Activated CD8-positive, alpha-beta memory T cell treated with anti-CD3 and anti-CD28 coated beads, Interleukin-2, amount 50 U/mL, for 1 hour (primary cell): ENCODE results near the gene RAB17.

Experiments used
- DNase-seq: peaks from one replicate; pipeline ENCODE4 v3.0.0-alpha.2; 2020; ENCODE audit errors: extremely low read depth

Gene RAB17

GRCh38 chr2:237564526-237565131 is 25.9 kb downstream of the RAB17 start:
- DNase-seq: no peak

DNA sequence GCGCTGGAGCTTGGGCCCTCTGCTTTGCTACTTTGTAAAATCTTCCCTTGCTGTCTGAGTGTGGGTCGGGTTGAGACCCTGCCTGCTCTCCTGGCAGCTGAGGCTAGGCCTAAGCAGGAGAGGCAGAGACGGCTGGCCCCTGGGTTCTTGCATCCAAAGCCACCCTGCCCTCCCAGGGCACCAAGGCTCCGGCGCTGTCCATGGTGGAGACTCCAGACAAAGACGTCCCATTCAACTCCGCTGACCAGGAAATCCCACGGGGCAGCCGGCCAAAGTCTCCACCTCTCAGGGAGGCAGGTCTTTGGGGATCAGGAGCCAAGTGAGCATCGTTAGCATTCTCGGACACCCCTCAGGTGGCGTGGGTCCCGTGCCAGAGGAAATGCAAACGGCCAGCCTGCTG is 26.7 kb downstream of the RAB17 start:
- DNase-seq: no peak

DNA sequence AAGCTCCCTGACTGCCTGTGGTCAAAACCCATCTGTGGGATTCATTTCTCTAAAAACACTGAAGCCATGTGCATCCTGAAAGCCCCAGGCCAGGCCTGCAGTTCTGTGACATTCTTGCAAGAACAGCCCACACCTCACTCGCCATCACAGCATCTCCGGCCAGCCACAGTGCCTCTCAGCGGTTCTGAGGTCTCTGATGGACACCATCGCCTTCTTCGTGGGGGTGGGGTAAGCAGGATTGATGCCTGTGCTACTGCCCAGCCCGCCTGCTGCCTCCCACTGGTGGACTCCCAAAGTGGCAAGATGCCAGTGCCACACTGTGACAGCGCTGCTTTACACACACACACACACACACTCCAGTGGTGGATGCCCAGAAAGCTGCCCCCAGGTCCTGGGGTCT is 29.3 kb downstream of the RAB17 start:
- DNase-seq: no peak

- DNase-seq: no peak
Measured at GRCh38 chr2:237558961-237559641, 31.4 kb downstream of the RAB17 start.

GRCh38 chr2:237557633-237558015 is 32.9 kb downstream of the RAB17 start:
- no peak for DNase-seq

DNA sequence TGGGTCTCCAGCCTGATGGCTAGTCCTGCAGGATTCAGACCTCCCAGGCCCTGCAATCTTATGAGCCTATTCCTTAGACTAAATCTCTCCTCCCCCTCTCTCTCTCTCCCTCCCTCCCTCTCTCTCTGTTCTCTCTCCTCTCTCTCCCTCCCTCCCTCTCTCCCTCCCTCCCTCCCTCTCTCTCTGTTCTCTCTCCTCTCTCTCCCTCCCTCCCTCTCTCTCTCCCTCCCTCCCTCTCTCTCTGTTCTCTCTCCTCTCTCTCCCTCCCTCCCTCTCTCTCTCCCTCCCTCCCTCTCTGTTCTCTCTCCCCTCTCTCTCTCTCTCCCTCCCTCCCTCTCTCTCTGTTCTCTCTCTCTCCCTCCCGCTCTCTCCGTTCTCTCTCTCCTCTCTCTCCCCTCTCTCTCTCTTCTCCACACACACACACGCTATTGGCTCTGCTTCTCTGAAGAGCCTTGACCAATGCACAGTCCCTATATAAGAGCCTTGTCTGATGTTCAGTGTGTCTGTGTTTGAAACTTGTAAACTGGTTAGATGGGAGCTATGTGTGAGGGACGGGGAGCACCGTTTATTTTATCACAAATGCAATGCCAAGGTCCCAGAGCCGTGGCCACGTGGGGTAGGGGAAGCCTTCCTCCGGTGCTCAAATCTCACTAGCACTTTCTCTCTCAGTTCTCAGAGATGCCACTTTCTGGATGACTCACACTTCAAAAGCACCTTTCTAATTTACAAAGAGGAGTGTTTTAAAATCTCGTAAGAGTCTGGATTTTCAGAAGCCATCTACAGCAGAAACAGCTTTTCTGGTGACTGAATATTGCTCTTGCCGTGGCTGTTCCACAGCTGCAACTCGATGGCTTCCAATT is 33.5 kb downstream of the RAB17 start:
- no peak for DNase-seq

DNA sequence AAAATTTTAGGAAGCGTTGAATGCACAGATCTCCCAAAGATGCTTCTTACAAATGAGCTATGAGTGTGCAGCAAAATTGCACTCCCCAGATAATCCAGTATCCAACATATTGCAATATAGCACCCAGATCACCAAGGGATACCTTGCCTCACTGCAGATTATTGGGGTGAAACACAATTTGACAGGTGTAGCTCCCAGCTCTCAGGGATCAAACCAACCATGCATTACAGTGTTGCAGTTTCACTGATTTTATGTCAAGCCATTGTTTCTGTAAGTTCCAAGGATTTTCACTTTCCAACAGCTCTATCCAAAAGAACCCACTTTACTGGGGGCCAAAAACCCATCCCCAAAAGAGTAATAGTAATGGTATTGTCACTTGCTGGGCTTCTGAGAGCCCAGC is 35.0 kb downstream of the RAB17 start:
- DNase-seq: no peak

DNA sequence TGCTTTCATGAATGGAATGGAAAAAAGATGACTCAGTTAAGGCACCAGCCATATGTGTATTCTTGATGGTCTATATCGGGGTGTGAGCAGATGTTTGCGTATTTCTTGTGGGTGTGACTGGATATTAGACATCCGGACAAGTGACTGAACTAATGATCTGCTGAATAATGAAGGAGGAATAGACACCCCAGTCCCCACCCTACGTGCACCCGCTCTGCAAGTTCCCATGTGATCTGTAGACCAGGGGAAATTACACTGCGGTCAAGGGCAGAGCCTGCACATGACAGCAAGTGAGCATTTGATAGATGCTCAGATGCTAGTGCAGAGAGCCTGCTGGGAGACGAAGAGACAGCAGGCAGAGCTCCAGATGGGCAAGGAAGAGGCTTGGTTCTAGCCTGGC is 36.6 kb downstream of the RAB17 start:
- DNase-seq: no peak

DNA sequence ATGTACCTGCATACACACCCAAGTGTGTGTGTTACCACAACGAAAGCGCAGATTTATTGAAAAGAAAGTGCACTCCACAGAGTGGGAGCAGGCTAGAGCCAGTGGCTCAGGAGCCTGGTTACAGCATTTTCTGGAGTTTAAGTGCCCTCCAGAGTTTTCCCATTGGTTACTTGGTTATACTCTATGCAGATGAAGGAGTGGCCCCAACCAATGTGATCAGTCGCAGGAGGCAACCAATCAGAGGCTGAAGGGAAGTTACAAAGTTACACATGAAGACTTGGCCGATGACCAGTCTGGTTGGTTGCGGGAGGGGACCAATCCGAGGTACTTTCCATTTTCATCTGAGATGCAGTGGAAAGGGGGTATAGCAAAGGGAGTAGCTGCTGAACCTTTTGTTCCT is 37.6 kb downstream of the RAB17 start:
- DNase-seq: no peak

GRCh38 chr2:237551071-237551574 is 39.4 kb downstream of the RAB17 start:
- DNase-seq: no peak

GRCh38 chr2:237549643-237550415 is 40.7 kb downstream of the RAB17 start:
- no peak for DNase-seq

DNA sequence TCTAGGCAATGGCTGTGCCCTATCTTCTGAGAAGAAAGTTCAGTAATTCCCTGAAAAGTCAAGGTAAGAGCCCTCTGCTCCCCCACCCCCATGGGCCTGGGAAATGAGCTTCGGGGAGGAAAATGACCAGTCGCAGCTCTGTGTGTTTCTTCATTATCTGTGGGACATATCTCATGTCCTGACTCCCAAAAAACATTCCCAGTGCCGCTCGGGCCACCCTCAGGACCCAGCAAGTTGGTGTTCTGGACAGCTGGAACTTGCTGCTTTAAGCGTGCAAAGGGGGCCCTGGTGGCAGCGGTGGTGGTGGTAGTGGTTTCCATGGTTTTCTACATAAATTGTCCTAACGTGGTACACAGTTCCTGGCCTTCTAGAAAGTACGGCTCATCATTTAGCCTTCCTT is 41.3 kb downstream of the RAB17 start:
- no peak for DNase-seq

GRCh38 chr2:237547841-237548416 is 42.6 kb downstream of the RAB17 start:
- DNase-seq: no peak

- DNase-seq: no peak
Measured at GRCh38 chr2:237546876-237547395, 43.6 kb downstream of the RAB17 start.

DNA sequence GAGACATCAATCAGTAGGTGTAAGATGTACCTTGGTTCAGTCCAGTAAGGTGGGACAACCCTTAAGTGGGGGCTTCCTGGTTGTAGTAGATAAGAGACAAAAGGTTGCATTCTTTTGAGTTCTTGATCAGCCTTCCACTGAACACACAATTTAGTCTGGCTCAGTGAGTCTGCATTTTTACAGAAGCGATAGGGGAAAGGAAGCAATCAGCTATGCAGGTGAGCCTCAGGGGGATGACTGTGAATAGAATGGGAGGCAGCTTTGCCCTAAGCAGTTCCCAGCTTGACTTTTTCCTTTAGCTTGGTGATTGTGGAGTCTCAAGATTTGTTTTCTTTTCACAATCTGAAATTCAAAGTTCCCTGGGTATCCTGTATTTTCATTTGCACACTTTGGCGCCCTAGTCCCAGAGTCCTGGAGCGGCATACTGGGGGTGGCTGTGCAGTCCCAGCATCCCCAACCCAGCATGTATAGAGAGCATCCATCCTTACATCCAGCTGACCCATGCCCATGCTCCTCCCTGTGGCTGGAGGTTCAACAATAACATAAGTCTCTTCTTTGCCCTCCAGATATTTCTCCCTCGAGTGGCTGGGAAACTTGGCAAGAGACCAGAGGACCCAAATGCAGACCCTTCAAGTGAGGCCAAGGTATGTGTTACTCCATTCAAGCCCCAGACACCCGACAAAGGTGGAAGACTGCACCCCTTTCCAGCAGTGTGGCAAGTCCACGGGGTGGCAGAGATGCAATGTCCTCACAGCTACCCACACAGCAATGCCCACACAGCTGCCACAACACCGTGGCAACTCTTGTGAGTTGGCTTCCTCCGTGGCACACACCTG is 44.3 kb downstream of the RAB17 start:
- no peak for DNase-seq

- DNase-seq: no peak
Measured at GRCh38 chr2:237542001-237542704, 48.4 kb downstream of the RAB17 start.

GRCh38 chr2:237541243-237541642 is 49.3 kb downstream of the RAB17 start:
- DNase-seq: no peak

DNA sequence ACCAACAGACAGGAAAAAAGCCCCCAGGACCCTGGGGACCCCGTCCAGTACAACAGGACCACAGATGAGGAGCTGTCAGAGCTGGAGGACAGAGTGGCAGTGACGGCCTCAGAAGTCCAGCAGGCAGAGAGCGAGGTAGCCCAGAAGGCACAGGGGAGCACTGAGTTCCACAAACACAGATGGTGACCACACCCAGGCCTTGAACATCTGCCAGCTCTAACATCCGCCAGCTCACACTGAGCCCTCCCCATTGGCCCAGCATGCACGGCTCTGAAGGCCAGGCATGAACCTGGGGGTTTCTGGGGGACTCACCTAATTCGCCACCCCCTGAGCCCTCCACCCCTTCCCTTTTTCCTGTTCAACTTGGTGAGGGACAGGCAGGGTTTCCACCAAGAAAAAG is 49.7 kb downstream of the RAB17 start:
- no peak for DNase-seq

DNA sequence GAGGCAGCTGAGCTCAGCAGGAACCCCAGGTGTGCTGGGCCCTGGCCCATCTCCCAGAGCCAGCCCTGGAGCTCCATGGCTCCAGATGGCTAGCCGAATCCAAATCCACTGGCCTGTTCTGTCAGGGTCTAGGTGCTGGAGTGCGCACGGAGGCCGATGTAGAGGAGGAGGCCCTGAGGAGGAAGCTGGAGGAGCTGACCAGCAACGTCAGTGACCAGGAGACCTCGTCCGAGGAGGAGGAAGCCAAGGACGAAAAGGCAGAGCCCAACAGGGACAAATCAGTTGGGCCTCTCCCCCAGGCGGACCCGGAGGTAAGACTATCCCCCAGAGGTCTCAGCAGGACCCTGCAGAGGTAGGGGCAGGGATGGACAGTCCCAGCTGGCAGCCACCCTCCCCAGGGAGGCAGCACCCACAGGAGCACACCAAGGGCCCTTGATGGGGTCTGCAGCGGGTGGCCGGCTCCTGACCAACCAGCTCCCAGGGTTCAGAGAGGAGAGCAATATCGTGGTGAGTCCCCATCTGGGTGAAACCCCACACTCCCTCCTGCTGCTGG is 50.2 kb downstream of the RAB17 start:
- no peak for DNase-seq

DNA sequence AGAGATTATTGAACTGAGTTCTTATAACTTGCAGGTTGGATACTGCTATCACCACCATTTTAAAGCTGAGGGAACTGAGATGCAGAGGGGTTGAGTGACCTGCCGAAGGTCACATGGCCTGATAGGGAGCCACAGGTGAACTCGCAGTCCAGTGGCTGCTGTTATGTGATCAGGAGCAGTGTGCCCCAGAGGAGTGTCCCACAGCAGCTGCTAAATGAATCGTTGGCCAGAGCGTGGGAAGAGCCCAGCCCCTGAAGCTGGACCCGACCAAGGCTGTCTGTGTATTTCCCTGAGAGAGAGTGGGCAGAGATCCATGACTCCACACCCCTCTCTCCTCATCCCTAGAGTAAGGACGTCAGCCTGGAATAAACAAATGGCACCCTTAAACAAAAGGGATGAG is 50.9 kb downstream of the RAB17 start:
- DNase-seq: no peak
